Measurements from ENCODE around the gene POM121L2.
"Not testable (repeated sequence)": the region's sequence is repeated elsewhere in the genome, so short reads cannot be mapped to it uniquely, and the experiment has no call there.

Gene POM121L2

DNA sequence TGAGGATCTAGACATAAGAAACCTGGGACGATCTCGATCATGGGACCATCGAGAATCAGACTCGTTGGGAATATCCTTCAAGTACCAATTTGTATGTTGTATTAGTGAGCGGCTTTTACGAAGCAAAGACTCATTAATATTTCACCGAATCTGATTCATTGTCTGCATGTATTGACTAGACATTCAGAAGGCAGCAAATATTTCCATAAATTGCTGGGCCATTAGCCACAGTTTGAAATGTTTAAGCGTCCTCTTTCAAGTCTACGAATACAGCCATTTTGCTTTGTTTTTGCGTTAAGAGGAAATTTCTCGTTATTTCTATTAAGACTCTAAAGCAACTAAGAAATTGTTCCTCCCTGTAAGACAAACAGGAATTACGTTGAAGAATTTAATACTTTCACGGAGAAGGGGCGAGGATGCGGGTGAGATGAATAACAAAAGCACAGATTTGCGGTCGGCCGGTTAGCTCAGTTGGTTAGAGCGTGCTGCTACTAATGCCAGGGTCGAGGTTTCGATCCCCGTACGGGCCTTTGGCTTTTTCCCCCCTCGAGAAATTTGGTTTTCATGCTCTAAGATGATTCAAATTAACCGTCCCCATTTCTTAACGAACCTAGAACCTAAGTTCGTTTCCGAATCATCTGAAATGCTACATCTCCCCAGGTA lies 18.5 kb downstream of the POM121L2 start:
- peak in 1 of 2 experiments; percentile 59 for DNase-seq

DNA sequence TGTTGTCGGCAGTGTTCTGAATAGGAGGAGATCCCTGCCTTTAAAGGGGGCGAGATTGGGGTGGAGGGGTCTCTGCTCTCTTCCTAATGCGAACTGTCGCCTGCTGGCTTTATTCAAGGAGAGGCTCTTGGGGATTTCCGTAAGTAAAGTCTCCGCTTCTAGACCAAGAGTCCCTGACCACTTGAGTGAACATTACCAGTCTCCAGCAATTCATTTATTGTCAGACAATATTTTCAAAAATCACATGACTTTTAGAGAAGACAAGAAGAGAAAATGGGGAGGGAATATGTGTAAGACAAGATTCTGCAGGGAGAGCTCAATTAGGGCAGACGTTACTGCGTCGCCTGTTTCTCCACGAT lies 21.2 kb downstream of the POM121L2 start:
- DNase-seq, result no peak

DNA sequence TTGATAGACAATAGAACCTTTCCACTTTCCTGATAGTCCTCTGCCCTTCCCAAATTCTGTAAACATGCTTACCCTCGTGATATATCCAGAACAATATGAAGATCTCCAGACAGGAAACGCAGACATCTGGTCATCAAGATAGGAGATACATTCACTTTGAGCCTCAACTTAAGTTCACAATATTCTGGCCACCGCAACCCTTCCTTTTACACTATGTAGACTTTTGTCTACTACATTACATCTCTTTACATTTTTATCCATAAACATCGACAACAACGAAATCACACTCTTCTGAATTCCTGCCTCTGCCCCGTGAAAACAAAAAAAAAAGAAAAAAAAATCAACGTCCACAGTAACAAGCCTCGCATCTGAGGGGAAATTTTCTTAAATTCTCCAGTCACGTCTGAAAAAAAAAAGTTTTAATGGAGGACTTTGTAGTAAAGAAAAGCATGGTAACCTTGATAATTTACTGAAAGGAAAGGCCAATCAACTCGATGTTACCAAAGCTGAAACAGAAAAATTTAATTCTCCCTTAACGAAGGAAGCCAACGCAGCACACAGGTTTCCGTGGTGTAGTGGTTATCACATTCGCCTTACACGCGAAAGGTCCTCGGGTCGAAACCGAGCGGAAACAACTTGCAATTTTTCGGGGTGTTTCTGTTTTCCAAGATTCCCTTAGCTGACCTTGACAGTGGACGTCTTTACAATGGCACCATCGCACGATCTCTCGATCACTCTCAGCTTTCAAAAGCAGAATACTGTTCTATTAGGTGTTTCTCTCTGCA lies 21.8 kb downstream of the POM121L2 start:
- DNase-seq, result no peak

DNA sequence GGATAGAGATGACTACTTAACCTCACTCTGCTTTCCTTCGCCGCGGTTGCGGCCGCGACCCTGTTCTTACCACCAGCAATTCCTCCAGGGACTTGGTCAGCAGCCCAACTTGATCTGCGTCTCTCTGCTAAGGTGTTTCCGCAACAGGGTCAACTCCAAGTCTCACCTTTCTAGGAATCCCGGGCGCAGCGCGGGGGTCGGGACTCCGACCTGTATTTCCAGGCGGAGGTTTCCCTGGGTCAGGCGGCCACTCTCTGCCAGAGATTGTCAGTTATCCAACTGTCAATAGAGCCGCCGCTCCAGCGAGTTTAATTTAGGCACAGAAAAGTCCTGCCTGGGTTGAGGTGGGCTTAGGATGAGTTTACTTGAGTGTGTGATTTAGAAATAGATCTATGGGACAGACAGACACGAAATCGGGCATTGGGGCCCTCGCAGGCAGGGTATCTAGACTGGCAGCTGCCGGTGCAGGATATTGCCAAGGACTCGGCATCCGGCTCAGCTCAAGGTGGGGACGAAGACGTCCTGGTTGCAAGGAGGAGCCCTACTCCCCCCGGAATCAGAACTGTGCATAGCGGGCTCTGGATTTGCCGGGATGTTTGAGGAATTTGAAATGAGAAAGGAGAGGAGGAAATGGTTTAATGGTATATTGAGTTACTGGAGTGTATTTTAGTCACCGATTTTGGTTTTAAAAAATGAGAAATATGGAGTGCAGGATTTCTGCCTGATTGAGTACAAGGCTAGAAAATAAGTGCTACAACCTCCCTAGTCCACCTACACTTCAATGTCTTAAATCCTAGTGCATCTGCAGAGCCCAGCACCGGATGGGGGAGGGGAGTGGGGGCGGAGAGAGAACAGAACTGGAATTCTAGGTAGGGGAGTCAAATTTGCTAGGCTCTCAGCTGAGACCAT lies 23.7 kb downstream of the POM121L2 start:
- DNase-seq, result no peak

DNA sequence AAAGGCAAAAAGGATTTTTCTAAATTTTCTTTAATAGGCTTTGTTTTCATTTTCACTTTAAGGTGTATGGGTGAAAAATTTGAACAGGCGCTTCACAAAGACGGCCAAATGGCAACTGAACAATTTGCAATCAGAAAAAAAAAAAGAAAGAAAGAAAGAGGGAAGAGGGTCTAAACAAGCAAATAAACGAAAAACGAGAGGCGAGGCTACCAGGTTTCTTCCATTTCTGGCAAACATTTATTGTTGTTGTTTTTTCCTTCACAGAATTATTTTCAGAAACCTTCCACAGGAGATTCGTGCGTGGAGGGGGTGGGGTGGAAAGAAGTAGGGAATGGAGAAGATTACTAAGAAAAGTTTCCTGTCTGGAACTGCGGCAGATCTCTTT lies 24.3 kb downstream of the POM121L2 start:
- DNase-seq, result no peak

DNA sequence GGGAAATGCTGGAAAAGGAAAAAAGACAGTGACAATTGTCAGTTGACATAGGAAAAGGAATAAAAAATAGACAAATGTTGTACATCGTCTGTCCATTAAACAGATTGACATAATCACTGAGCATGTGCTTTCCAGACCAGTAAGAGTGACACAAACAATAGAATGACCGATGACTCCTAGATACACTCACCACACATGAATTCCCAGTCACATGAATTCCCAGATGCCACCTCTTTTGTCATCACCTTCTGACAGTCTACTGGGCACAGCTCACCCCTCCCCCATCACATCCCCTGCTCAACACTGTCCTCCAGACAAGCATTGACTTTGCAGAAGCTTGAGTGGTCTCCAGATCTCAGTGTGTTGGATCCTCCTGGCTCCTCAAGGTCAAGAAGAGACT lies 25.9 kb downstream of the POM121L2 start:
- DNase-seq, result no peak

DNA sequence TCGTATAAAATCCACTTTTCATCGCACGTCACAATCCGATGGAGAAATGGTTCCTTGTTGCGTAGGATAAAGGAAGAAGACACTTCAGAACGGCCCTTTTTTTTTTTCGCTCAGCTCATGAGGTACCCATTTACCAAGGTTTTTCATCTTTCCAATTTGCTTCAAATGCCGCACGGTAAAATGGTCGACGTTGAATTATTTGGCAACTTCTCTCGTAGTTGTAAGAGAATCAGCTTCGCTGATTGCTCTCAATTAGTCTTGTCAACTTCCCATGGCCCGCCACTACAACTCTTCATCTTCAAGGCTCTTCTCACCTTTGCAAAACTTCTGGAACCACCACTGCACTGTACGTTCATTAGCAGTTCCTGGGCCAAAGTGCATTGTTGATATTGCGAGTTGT lies 28.8 kb downstream of the POM121L2 start:
- no peak for DNase-seq

DNA sequence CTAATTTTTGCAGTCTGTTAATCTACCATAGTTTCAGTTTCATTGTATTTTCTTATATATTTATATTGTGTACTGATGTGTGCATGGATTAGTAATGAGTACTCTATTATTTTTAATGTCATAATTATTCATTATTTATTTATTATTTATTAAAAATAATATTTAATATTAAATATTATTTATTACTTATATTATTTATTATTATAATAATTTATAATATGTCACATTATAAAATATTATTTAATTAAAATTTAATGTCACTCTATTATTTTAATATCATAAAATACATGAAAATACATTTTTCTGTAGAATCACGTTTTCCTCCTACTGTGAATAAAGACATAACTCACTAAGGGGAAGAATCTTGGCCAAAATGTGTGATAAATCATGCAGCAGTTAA lies 30.5 kb downstream of the POM121L2 start:
- no peak for DNase-seq

DNA sequence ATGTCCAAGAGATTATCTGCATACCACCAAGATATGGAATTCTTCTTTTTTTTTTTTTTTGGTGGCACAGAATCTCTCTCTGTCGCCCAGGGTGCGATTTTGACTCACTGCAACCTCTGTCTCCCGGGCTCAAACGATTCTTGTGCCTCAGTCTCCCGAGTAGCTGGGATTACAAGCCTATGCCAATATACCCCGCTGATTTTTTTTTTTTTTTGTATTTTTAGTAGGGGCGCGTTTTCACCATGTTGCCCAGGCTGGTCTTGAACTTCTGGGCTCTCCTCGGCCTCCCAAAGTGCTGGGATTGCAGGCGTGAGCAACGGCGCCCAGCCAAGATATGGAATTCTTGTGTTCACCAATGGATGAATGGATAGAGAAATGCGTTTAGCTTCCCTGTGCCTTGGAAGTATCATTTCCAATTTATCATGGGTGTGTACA lies 31.0 kb downstream of the POM121L2 start:
- peak in 1 of 2 experiments; percentile 31 for DNase-seq

DNA sequence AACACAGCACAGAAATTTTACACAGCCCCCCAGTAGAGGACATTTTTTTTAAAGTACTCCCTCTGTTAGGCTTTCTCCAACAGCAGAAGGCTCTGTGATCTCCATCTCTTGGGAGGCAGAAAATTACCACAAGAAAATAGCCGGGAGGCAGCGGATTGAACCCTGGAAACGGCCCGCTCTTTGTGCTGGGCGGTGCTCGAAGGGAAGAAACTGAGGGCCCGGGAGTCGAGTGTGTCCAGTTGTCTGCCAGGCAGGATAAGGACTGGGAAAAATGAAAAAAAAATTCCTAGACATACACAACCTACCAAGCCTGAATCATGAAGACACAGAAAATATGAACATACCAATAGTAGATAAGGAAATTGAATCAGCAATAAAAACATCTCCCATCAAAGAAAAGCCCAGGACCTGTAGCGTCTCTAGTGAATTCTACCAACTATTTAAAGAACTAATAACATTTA lies 31.5 kb downstream of the POM121L2 start:
- no peak for DNase-seq

DNA sequence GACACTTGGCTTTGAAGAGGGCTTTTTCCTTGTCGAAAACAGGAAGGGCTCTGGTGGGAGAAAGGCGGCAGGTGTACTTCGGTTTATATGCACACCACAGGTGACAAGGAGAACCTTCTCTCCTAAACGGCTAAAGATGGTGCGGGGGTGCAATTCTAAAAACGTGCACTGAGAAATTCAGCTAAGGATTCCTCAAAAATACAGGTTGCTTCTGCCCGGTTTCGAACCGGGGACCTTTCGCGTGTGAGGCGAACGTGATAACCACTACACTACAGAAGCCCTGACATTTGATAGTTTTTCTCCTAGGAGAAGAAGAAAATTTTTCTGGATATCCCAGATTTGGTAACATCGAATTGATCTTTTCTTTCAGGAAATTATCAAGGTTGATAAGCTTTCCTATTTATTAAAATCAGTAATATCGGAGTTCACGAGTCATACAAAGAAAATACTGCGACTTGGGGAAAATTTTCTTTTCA lies 32.0 kb downstream of the POM121L2 start:
- peak; percentile 49 to 77 for DNase-seq

DNA sequence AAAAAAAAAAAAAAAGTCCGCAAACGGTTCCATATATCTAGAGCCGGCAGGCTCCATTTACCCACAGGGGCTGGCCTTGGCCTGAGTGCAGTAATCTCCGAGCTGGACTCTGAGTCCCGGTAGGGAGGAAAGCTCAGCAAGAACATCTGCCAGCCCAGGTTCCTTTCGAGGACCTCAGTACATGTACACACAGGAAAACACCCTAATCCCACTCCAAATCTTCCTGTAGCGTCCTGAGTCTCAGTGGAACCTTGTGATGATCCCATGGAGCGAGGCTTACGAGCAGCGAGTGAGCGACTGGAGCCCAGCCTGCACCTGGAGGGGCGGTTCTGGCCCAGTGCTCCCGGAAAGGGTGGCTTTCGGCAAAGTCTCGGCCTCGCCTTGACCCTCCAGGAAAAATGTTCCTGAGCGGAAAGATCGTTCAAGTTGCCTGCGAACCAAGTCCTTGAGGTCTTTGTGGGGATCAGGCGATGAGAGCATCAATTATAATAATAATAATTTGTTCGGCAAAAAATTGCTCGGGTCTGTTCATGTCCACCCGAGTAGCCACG lies 32.5 kb downstream of the POM121L2 start:
- no peak for DNase-seq

DNA sequence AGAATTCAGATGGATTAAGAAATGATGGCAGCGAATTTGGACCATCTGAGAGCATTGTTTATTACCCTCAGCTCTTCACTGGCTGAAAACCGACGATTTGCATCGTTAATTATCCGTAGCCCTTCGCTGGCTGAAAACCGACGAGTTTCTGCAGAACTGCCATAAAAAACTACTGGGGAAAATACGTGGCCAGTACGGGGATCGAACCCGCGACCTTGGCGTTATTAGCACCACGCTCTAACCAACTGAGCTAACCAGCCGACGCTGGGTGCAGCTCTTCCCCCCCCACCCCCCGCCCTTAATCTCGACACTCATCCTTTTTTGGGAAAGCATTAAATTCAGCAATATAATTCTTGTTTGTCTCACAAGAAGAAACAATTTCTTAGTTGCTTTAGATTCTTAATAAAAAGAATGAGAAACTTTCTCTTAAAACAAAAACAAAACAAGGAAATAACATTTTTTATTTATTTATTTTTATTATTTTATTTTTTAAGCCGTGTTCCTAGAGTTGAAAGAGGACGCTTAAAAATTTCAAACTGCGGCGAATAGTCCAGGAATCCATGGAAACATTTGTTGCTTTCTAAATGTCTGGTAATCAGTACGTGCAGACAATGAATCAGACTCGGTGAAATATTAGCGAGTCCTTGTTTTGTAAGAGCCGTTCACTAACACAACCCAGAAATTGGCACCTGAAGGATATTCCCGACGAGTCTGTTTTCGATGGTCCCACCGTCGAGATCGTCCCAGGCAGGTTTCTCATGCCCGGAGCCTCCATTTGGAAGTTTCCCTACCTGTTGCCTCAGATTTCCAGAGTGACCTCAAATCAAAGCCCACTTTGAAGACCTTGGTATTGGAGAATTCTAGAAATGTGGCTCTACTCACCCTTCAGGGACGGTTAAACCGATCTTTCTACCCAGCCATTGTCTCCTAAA lies 36.8 kb downstream of the POM121L2 start:
- peak in 1 of 2 experiments; percentile 14 for DNase-seq

DNA sequence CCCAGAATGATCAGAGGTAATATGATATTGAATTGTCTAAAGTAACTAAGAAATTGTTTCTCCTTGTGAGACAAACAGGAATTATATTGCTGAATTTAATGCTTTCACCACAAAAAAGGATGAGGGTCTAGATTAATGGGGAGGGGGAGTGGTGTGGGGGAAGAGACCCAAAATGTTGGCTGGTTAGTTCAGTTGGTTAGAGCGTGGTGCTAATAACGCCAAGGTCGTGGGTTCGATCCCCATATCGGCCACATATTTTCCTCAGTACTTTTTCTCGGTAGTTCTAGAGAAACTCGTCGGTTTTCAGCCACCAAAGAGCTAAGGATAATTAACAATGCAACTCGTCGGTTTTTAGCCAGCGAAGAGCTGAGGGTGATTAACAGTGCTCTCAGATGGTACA lies 38.3 kb downstream of the POM121L2 start:
- DNase-seq, result no peak

DNA sequence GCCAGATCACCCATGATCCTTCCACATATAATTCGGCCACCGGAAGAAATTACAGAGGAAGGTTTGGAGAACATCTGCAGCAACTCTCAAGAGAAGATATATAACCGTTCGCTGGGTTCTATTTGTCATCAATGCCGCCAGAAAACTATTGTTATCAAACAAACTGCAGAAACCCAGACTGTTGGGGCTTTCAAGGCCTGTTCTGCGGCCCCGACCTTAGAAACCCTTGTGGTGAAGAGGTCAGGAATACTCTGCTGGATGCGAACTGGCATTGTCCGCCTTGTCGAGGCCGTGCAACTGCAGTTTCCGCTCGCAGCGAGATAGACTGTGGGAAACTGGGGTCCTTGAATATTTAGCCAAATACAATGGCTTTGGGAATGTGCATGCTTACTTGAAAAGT lies 43.3 kb downstream of the POM121L2 start:
- DNase-seq, result no peak

DNA sequence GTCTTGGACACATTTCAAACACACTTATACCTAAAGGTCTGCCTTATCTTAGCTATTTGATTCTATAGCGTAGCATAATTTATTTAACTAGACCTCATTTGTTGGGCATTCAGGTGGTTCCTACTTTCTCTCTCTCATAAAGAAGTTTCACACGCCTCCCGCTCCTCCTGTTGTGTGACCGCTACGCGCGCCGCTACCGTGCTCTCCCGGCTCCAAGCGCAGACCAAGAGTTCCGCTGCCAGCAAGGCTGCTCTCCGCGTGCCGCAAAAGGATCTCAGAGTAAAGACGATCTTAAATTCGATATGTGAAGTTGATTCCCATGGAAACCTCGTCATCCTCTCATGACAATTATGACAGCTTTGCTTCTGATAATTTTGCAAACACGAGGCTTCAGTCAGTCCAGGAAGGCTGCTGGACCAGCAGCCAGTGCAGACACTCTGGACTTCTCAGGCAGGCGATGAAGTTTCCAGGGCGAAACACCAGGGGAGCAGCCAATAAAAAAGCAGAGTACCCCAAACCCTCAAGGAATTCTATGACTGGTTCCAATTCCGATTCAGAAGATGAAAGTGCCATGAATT lies 44.1 kb downstream of the POM121L2 start:
- DNase-seq, result no peak

DNA sequence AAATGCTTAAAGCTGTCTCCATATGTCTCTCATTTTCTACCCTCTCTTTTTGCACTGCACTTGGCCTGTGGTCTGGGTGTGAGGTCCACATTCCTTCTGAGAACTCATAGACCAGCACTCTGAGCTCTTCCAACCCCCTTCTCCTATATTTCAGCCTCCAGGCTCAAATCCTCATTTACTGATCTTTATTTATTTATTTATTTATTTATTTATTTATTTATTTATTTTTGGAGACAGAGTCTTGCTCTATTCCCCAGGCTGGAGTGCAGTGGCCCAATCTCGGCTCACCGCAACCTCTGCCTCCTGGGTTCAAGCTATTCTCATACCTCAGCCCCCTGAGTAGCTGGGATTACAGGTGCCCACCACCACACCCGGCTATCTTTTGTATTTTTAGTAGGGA lies 45.1 kb downstream of the POM121L2 start:
- DNase-seq, result not testable (repeated sequence)

DNA sequence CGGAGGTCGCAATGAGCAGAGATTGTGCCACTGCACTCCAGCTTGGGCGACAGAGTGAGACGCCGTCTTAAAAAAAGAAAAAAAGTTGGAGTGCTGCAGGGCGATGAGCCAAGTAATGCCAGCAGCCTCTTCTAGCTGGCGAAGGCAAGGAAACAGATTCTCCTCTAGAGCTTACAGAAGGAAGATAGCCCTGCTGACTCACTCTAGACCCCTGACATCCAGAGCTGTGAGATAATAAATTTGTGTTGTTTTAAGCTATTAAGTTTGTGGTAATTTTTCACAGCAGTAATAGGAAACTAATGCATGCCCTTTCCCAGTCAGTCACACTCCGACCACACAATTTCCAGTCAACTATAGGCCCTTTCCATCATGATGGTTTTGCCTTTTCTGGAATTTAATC lies 48.2 kb downstream of the POM121L2 start:
- no peak for DNase-seq

DNA sequence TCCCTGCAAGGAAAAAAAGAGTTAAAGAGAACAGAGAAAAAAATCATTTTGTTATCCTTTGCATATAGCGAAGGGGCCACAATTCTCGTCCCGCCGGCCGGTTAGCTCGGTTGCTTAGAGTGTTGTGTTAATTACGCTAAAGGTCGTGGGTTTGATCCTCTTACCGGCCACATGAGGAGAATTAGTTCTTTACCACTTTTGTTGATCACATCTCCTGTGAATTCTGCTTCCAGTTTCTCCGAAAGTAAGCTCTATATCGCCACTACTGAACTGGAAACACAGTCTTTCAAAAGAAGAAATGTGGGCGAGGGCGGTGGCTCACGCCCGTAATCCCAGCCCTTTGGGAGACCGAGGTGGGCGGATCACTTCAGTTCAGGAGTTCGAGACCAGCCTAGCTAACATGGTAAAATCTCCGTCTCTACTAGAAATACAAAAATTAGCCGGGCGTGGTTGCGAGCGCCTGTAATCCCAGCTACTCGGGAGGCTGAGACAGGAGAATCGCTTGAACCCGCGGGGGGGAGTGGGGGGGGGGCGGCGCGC lies 51.2 kb downstream of the POM121L2 start:
- no peak for DNase-seq

DNA sequence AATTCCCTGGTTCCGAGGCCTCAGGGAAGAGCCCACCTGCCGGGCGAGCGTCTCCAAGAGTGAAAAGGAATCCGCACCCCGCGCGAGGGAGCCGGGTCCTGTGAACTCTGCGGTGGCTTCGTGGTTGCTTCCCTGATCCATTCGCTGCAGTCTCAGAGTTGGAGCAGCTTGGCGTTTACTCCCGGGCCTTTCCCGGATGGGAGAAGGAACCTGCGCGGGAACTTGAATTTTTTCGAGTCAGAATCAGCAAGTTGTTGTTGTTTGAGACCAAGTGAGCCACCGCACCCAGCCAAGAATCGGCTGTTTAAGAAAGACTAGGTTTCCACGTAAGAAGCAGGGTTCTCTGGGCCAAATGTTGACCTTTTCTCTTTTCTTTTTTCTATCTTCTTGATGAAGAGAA lies 51.7 kb downstream of the POM121L2 start:
- no peak for DNase-seq
